Gastroesophageal sphincter (tissue), 3 donors: ENCODE data around the gene MYH11.

Source experiments
- CTCF ChIP-seq, 4 experiments: fragments of 200-600 bp in 2 of 4; fragments of 450-650 bp in 2 of 4; sonication (generic) in 1 of 4; IDR thresholded peaks; one replicate each; pipeline ENCODE4 v1.5.1; 2017 to 2019; ENCODE audit warnings: antibody characterized with exemption in 4 of 4, mild to moderate bottlenecking in 2 of 4, moderate library complexity in 2 of 4
- EP300 ChIP-seq: sonication (generic); formaldehyde crosslinking; IDR thresholded peaks from one replicate; pipeline ENCODE4 v1.6.1; 2017; ENCODE audit warnings: antibody characterized with exemption, mild to moderate bottlenecking
- POLR2A ChIP-seq, 2 donors: fragments of 450-650 bp; IDR thresholded peaks; one replicate each; pipeline ENCODE4 v1.6.1; 2017; ENCODE audit warnings: antibody characterized with exemption in 2 of 2, mild to moderate bottlenecking in 2 of 2, moderate library complexity in 1 of 2
- POLR2AphosphoS5 ChIP-seq: sonication (generic); formaldehyde crosslinking; IDR thresholded peaks from one replicate; pipeline ENCODE4 v1.6.1; 2017; ENCODE audit warnings: antibody characterized with exemption

- no peak for TF ChIP-seq CTCF (IDR thresholded peaks at IDR 0.05)
- TF ChIP-seq EP300 = no peak
- TF ChIP-seq POLR2AphosphoS5 = no peak
- TF ChIP-seq POLR2A (IDR thresholded peaks at IDR 0.05) = no peak
Measured at GRCh38 chr16:15658149-15658548, 198.7 kb downstream of the MYH11 start.
